Fibroblast of upper back skin (primary cell): Measurements from ENCODE around the gene IL24.
A peak's percentile ranks its signal among the peaks of the same experiment; 100 is the strongest.
"Not testable (repeated sequence)": the region's sequence is repeated elsewhere in the genome, so short reads cannot be mapped to it uniquely, and the experiment has no call there.

Experiments
- DNase-seq: peaks from one replicate; pipeline ENCODE4 v3.0.0-alpha.2; 2013

Gene IL24, protein sequence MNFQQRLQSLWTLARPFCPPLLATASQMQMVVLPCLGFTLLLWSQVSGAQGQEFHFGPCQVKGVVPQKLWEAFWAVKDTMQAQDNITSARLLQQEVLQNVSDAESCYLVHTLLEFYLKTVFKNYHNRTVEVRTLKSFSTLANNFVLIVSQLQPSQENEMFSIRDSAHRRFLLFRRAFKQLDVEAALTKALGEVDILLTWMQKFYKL

DNA sequence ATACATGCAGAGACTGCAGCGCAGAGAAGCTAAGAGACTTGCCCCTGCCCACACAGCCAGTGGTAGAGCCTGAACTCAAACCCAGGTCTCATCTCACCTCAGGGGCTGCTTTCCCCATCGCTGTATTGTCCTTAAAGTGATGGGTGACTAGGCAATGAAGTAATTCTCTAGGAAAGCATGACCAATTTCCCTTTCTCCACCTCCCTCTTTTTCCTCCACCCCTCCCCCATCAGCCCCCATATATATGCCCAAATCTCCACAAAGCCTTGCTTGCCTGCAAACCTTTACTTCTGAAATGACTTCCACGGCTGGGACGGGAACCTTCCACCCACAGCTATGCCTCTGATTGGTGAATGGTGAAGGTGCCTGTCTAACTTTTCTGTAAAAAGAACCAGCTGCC is at the start of gene IL24:
Gene IL24, plus strand, starts transcription at position 269 of the 400 bp plus-strand sequence. CDS start 390 bp downstream, outside the sequence.
- no peak for DNase-seq

DNA sequence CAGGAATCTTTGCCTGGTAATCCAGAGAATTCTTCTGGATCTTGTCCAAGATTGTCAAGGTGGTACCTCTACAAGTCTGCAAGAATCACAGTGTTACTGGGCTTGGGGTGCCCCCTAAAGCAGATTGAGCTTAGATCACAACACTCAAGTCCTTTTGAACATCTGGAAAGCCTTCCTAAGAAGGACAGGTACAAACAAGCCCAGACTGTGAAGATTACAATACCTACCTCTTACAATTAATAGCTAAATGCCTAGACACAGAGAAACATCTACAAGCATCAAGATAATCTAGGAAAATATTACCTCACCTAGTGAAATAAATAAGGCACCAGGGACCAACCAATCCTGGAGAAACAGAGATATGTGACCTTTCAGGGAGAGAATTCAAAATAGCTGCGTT is 49.3 kb upstream of the IL24 start:
- no peak for DNase-seq

DNA sequence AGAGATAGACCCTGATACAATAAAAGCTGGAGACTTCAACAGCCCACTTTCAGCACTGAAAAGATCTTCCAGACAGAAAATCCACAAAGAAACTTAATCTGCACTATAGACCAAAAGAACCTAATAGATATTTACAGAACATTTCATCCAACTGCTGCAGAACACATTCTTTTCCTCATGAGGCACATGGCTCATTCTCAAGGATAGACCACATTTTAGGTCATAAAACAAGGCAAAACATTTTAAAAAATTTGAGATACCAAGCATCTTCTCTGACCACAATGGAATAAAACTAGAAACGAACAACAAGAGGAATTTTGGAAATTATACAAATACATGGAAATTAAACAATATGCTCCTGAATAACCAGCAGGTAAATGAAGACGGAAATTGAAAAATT is 46.8 kb upstream of the IL24 start:
- DNase-seq = no peak

DNA sequence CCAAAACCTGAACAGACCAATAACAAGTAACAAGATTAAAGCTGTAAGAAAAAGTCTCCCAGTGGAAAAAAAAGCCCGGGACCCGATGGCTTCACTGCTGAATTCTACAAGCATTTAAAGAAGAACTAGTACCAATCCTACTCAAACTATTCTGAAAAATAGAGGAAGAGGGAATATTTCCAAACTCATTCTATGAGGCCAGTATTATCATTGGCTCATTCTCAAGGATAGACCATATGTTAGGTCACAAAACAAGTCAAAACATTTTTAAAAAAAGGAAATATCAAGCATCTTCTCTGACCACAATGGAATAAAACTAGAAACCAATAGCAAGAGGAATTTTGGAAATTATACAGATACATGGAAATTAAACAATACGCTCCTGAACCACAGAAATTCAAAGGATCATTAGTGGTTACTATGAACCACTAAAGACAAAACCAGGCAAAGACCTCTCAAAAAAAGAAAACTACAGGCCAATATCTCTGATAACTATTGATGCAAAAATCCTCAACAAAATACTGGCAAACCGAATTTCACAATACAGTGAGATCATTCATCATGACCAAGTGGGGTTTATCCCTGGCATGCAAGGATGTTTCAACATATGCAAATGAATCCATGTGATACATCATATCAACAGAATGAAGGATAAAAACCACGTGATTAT is 45.8 kb upstream of the IL24 start:
- peak; percentile 94 for DNase-seq

DNA sequence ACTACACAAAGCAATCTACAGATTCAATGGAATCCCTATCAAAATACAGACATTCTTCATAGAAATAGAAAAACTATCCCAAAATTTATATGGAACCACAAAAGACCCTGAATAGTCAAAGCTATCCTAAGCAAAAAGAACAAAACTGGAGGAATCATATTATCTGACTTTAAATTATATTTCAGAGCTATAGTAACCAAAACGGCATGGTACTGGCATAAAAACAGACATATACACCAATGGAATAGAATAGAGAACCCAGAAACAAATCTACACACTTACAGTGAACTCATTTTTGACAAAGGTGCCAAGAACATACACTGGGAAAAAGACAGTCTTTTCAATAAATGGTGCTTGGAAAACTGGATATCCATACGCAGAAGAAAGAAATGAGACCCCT is 44.6 kb upstream of the IL24 start:
- not testable (repeated sequence) for DNase-seq

DNA sequence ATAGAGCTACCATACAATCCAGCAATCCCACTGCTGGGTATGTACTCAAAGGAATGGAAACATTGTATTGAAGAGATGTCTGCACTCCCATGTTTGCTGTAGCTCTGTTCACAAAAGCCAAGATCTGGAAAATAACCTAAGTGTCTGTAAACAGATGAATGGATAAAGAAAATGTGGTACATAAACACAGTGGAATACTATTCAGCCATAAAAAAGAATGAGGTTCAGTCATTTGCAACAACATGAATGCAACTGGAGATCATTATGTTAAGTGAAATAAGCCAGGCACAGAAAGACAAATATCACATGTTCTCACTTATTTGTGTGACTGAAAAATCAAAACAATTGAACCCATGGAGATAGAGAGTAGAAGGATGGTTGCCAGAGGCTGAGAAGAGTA is 43.5 kb upstream of the IL24 start:
- not testable (repeated sequence) for DNase-seq

DNA sequence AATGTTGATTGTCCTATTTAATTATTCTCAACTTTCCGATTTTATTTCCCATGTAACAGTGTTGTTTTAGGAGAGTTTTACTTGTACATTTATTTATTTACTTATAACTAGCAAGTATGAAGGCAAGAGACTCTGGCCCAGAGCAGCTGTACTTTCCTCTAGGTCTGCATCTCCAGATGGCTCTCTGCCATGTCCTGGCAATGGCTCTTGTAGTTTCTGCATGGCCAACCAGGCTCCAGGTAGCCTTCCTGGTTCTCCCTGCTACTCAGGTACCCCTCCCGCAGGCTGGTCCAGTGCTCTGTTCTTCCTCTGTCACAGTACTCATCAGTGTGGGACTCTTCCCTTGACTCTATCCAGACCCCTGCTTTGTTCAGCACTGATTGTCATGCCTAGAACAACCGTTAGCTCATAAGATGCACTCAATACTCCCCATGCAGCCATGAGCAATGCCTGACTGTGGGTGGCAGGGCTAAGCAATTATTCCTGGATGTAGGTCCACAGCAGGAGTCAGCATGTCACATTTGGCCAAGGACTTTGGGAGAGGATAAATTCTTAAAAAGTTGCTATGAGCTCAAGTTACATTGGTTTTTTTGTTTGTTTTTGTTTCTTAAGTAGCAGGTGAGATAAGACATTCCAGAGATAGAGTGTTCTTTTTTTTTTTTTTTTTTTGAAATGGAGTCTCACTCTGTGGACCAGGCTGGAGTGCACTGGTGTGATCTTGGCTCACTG is 42.7 kb upstream of the IL24 start:
- DNase-seq = no peak

DNA sequence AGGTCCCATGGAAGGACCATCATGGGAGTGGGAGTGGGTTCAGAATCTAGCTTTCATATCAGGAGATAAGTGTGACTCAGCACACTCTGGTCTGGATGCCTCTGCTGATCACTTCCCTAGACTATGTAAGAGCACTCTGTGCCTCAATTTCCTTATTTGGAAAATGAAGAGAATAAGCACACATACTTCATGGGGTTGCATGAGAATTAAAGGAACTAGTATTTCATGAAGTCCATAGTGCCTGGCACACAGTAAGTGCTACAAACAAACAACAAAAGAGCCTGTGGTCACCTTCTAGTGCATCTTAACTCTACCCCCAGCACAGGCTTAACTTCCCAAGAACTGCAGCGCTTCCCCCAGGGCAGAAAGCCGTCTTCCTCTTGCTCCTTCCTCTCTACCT is 41.4 kb upstream of the IL24 start:
- DNase-seq = no peak

DNA sequence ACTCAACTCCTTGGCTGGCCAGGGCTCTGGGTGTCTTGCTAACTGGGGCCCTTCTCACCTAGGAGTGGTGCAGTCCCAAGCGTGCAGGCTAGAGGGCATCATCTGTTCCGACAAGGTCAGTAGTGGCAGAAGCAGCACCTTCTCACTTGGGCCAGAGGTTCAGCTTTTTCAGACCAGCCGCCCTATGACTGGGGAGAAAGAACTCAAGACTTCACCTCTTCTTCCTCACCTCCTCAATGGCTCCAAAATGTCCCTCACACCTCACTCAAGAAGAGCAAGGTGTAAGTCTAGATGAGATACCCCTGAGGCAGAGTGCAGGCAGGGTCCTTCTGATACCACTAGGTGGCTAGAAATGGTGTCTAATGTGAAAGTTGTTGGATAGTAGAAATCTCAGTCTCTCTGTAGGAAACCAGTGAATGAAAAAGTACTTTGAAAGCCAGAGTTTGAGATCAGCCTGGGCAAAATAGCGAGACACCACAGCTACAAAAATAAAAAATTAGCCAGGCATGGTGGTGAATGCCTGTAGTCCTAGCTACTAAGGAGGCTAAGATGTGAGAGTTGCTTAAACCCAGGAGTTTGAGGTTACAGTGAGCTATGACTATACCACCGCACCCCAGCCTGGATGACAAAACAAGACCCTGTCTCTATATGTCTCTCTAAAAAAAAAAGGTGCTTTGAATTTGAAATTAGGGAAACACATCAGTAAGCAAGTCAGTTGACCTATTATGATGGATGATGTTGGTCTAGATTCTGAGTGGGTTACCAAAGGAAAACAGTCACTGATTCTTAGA is 40.4 kb upstream of the IL24 start:
- no peak for DNase-seq

DNA sequence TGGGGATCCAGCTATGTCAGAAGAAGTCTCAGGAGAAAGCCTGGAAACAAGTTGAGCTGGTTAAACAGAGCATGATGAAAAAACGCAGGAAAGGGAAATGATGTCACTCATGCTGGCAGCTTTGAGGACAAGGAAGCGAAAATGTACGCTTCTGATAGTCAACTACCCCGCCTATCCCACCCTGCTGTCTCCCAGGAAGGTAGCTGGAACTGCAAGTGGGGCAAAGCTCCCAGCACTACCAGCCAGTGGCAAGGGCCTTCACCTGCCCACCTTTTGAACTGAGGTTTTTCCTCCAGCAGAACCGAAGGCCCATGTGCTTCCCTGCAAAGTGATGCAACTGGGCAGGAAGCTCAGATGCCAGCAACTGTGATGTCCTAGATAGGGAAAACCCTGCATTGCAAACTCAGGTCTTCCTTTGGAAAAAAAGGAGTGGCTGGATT is 38.1 kb upstream of the IL24 start:
- no peak for DNase-seq

DNA sequence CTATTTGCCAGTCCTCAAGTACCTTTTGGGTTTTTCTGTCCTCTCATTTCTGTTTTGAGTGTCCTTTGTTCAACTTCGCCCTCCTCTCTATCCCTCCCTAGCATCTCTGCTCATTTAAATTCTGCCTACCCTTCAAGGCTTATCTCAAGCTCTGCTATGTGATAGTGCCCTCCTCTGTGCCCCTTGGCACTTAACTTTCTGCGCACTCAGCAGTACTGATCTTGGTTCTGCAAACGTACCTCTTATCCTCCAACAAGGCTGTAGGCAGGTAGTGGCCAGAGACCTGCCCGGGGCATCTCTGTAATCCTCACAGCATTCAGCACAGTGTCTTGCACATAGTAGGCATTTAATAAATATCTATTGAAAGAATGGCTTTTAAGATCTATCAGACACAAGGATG is 37.1 kb upstream of the IL24 start:
- DNase-seq = no peak

DNA sequence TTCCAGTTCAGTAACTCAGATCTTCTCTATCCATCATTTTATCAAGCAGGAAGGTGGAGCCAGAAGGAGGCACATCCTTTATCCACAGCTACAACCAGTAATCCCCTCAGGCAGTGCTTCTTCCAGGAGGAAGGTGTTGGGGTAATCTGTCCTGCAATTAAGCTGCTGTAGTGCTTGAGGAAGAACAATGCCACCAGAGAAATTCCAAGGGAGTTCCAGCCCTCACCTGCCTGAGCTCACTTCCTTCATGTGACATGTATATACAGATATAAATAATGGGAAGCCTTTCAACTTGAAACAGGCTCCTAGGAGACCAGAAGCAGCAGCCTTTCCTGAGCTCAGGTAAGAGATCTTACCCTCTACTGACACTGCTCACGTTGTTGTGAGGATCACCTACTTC is 34.0 kb upstream of the IL24 start:
- DNase-seq = no peak

DNA sequence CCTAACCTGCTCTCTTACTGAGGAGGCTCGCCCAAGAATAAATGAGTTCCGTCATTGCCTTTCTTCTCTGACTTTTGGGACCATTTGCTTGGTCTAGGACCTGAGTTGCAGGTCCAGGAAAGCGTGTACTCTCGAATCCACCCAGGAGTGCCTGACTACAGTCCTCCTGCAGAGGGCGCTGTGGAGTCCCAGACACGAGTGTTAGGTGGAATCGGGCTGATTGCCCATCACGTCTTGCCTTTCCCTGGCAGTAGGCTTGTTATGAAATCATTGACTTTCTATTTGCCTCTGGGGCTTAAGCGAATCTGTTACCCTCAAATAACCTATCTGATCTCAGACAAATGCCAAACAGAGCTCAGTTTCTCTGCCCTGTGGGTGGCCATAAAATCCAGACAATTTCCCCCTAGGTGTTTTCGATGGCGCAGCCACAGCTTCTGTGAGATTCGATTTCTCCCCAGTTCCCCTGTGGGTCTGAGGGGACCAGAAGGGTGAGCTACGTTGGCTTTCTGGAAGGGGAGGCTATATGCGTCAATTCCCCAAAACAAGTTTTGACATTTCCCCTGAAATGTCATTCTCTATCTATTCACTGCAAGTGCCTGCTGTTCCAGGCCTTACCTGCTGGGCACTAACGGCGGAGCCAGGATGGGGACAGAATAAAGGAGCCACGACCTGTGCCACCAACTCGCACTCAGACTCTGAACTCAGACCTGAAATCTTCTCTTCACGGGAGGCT is 32.1 kb upstream of the IL24 start, which contains the start of gene IL20:
Gene IL20, plus strand, starts transcription at position 685 of the 733 bp plus-strand sequence. CDS start 230 bp downstream, outside the sequence.
- peak; percentile 84 for DNase-seq

DNA sequence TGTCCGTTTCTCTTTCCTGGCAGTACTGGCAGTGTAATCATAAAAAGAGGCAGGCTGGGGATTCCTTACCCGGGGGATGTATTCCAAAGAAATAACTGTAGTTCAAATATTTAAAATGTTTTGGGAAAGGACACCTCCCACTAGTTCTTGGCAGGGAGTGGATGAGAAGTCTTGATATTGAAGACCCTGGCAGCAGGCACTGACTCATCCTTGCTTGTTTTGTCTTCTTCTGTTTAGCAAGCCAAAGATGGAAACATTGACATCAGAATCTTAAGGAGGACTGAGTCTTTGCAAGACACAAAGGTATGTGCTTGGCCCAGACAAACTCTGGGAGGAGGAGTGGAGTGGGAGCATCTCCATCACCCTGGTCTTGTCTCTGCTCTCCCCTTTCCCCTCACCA is 31.2 kb upstream of the IL24 start:
- DNase-seq = peak; percentile 70

DNA sequence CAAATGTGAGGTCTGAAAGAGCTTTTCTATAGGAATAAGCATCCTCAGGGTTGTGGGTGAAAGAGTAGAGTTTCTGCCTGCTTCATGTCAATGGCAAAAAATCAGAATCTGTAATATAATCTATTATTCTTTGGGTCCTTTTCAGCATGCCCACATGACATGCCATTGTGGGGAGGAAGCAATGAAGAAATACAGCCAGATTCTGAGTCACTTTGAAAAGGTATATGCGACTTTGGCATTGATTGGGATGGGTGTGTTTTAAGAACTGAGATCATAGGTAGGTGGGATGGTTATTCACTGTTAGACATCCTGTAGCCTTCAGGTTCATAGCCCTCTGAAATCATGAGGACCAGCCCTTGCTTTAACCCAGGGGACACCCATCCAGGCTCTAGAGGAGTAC is 30.0 kb upstream of the IL24 start:
- DNase-seq = no peak

DNA sequence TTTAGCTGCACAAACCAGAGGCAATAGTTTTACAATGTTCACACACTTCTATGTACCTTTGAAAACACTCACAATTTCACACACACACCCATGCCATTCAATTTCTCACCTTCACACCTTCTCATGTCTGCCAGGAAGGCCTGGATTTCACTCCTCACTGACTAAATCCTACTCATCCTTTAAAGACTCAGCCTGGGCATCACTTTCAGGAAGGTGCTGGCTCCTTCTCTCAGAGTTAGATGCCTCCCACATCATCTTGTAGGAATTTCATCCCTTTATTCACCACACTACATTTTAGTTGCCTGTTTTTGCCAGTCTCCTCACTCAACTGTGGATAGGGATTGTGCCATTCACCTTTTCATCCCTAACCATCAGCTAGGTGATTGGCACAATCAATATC is 29.5 kb upstream of the IL24 start:
- no peak for DNase-seq

DNA sequence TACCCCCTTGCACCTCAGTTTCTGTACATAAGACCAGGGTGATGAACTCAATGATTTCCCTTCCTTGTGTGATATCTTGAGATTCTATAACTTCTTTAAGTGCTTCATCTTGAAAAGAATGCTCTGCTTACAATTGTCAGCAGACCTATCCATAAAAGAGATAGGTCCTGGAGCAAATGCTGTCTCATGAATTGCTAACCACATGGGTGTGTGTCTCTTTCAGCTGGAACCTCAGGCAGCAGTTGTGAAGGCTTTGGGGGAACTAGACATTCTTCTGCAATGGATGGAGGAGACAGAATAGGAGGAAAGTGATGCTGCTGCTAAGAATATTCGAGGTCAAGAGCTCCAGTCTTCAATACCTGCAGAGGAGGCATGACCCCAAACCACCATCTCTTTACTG is 29.0 kb upstream of the IL24 start:
- no peak for DNase-seq

DNA sequence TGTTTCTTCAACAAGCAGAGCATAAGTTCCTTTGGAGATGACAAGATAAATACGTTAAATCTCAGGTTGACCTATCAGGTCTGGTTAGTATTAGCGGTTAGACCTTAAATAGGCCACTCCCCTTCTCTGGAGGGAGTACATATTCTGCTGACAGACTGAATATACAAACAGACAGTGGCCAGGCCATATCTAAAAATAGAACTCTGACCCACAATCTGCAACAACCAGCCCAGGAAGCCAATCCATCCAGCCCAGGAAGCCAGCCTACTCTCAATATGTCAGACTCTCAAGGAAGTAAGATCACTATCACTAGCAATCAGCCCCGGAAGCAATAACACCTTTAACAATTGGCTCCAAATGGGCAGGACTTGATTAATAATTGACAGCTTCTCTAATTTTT is 25.1 kb upstream of the IL24 start:
- DNase-seq = no peak

DNA sequence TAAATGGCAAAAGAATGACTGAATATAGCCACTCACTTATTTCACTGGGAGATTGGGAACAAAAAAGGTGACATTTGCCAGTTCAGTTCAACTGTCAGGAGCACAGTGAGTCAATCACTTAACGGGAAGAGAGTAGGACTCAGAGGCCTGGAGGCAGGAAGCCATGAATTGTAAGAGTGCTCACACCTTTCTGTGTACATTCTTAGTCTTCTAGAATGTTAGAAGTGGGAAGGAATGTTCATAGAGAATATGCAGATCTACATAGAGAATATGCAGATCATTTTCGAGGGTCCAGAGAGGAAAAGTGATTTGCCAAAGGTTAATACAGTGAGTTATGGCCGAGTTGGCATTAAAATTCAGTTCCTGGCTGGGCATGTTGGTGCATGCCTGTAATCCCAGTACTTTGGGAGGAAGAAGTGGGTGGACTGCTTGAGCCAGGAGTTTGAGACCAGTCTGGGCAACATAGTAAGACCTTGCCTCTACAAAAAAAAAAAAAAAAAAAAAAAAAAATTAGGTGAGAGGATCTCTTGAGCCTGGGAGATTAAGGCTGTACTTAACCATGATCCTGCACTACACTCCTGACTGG is 23.5 kb upstream of the IL24 start:
- no peak for DNase-seq

DNA sequence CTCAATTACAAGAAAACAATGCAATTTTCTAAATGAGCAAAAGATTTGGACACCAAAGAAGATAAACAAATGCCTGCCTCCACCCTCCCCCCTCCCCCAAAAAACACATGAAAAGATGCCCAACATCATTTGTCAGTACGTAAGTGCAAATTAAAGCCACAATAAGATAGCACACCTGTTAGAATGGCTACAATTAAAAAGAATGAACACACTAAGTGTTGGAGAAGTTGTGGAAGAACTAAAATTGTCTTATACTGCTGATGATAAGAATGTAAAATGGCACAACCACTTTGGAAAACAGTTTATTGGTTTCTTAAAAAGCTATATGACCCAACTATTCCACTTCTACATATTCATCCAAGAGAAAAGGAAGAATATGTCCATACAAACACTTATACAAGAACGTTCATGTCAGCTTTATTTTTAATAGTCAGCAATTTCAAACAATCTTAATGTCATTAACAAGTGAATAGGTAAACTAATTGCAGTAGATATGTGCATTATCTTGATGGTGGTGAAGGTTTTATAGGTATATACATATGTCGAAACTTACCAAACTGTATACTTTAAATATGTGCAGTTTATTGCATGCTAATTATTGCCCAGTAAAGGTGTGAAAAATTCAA is 21.4 kb upstream of the IL24 start:
- DNase-seq = no peak

DNA sequence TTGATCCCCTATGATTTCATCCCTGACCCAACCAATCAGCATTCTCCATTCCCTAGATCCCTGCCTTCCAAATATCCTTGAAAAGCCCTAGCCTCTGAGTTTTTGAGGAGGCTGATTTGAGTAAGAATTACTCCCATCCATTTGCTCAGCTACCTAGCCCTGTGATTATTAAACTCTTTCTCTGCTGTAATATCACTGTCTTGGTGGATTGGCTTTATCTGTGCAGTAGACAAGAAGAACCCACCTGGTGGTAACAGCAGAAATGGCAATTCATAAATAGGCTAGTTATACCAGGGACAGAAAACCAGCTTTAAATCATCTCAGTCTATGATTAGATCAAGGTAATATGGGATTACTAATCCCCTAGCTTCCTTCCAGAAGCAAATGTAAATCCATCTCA is 18.8 kb upstream of the IL24 start:
- DNase-seq = no peak

DNA sequence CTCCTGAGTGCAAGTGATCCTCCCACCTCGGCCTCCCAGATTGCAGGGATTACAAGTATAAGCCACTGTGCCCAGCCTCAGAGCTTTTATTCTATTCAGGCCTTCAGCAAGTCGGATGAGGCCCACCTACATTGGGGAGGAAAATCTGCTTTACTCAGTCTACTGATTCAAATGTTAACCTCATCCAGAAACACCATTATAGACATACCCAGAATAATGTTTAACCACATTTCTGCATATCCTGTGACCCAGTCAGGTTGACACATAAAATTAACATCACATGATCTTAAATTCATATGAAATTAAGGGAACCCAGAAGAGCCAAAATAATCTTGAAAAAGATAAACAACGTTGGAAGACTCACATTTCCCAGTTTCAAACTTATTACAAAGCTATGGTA is 16.9 kb upstream of the IL24 start:
- DNase-seq = no peak
